Measurements from ENCODE around the gene RPA3. TPM values are rescaled to one million over a fixed set of nuclear protein-coding genes. Genes with fewer than 3 reads are reported as not detected.

Gene RPA3
- polyA plus RNA-seq, 2 donors = 16.4 to 28.1 TPM

DNA sequence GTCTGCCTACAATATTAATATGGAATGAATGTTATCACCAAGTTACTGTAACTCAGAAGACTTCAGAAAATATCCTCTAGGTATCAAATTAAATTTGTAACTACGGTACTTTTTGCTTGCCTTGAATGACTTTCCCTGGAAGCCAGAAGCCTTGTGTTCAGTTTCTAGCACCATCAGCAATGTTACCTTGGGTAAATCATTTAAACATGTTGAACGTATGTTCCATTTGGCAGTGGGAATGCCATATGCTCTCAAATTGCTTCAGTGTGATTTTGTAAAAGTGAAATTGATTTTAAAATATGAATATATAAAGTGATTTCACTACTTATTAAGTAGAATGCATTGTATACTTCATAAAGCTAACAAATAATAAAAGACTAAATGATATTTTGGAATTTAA is 11.2 kb downstream of the RPA3 start:
- 81 to 89% methylated on average over 2 of the region's 2 CpGs for WGBS, 2 donors
- H3K27ac ChIP-seq (ENCODE audit: low read depth in 2 of 2, low read length in 1 of 2) = no peak overlapping the region
- H3K4me1 ChIP-seq (ENCODE audit: control insufficient read depth in 2 of 2, insufficient read depth in 2 of 2, low read length in 1 of 2) = no peaks in the 10 kb centered on the region
- no peaks in the 10 kb centered on the region for H3K9me3 ChIP-seq (ENCODE audit: control insufficient read depth in 2 of 2, insufficient read depth in 1 of 2, low read depth in 1 of 2, low read length in 1 of 2)
- no peak overlapping the region for H3K4me3 ChIP-seq (ENCODE audit: low read depth in 1 of 2, low read length in 2 of 2)
- H3K27me3 ChIP-seq (ENCODE audit: control insufficient read depth in 1 of 2, insufficient read depth in 2 of 2, low read length in 2 of 2) = no peaks in the 10 kb centered on the region
- H3K36me3 ChIP-seq (ENCODE audit: control insufficient read depth in 2 of 2, insufficient read depth in 2 of 2, low read length in 1 of 2) = no peaks in the 10 kb centered on the region

DNA sequence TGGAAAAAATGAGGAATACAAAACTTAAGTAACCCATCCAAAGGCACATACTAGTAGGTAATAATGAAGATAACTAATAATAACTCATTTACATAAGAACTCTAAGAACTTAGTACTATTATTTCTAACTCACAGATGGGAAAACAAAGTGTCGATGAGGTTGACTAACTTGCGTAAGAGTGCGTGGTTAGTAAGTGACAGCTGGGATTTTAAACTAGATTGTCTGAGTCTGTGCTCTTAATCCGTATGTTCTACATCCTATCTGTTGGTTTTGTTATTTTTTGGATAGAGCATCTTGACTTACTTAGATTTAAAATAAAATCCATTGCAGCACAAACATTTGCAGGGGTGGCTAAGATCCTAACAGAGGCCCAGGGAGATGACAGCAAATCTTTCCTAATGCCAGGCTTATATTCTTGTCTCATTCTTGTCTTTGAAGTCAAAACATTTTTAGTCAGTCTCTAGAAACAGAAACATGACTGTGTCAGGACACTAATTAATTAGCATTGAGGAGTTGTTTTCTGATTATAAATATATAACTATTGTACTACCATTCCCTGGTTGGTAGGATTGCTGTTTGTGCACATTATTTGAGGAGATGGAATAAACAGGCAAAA is 11.7 kb downstream of the RPA3 start:
- Histone ChIP-seq H3K27me3 (ENCODE audit: control insufficient read depth in 1 of 2, insufficient read depth in 2 of 2, low read length in 2 of 2) (no peaks in the 10 kb centered on the region), H3K9me3 (ENCODE audit: control insufficient read depth in 2 of 2, insufficient read depth in 1 of 2, low read depth in 1 of 2, low read length in 1 of 2) (no peaks in the 10 kb centered on the region), H3K27ac (ENCODE audit: low read depth in 2 of 2, low read length in 1 of 2) (no peak overlapping the region), H3K4me1 (ENCODE audit: control insufficient read depth in 2 of 2, insufficient read depth in 2 of 2, low read length in 1 of 2) (no peaks in the 10 kb centered on the region), H3K4me3 (ENCODE audit: low read depth in 1 of 2, low read length in 2 of 2) (no peak overlapping the region), H3K36me3 (ENCODE audit: control insufficient read depth in 2 of 2, insufficient read depth in 2 of 2, low read length in 1 of 2) (no peaks in the 10 kb centered on the region)
- WGBS, 2 donors = 79 to 83% methylated on average over 4 of the region's 4 CpGs

DNA sequence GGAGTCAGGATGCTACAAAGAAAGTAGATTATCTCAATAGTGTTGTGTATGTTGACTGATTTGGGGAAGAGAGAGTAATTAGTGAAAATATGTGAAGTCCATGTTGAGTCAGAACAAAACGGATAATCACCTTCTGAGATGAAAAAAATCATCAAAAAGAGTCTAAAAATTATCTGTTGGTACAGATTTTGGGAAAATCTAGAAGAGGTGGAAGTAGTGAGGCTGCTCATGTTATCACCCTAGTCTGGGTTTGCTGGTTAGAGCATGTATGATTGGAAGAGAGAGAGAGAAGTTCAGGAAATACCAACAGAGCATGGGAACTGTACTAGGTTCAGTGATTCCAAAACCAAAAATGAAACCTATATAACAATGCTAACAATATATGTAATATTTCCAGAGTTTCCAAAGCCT is 12.3 kb downstream of the RPA3 start:
- WGBS, 2 donors = 74 to 84% methylated on average over 1 of the region's 1 CpG
- Histone ChIP-seq H3K4me1 (ENCODE audit: control insufficient read depth in 2 of 2, insufficient read depth in 2 of 2, low read length in 1 of 2) (no peaks in the 10 kb centered on the region), H3K4me3 (ENCODE audit: low read depth in 1 of 2, low read length in 2 of 2) (no peak overlapping the region), H3K36me3 (ENCODE audit: control insufficient read depth in 2 of 2, insufficient read depth in 2 of 2, low read length in 1 of 2) (no peaks in the 10 kb centered on the region), H3K27ac (ENCODE audit: low read depth in 2 of 2, low read length in 1 of 2) (no peak overlapping the region), H3K27me3 (ENCODE audit: control insufficient read depth in 1 of 2, insufficient read depth in 2 of 2, low read length in 2 of 2) (no peaks in the 10 kb centered on the region), H3K9me3 (ENCODE audit: control insufficient read depth in 2 of 2, insufficient read depth in 1 of 2, low read depth in 1 of 2, low read length in 1 of 2) (no peaks in the 10 kb centered on the region)

DNA sequence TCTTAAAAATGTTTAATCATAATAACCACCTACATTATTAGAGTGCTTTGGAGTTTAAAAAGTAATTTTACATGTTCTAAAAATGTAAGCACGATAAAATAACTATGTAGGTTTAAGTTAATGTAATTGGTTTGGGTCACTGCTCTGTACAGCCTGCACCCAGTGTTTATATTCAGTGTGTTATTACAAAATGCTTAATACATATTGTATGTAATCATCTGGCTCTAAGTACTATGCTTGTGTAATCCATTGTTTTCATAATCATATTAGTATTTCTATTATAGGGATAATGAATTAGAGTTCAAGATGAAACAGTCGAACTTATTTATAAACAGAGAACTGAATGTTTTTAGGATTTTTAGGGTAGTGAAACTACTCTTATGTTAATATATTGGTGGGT is 13.1 kb downstream of the RPA3 start:
- Histone ChIP-seq H3K36me3 (ENCODE audit: control insufficient read depth in 2 of 2, insufficient read depth in 2 of 2, low read length in 1 of 2) (no peaks in the 10 kb centered on the region), H3K27ac (ENCODE audit: low read depth in 2 of 2, low read length in 1 of 2) (no peak overlapping the region), H3K9me3 (ENCODE audit: control insufficient read depth in 2 of 2, insufficient read depth in 1 of 2, low read depth in 1 of 2, low read length in 1 of 2) (no peaks in the 10 kb centered on the region), H3K27me3 (ENCODE audit: control insufficient read depth in 1 of 2, insufficient read depth in 2 of 2, low read length in 2 of 2) (no peaks in the 10 kb centered on the region), H3K4me3 (ENCODE audit: low read depth in 1 of 2, low read length in 2 of 2) (no peak overlapping the region), H3K4me1 (ENCODE audit: control insufficient read depth in 2 of 2, insufficient read depth in 2 of 2, low read length in 1 of 2) (no peaks in the 10 kb centered on the region)
- 62 to 78% methylated on average over 2 of the region's 2 CpGs for WGBS, 2 donors

DNA sequence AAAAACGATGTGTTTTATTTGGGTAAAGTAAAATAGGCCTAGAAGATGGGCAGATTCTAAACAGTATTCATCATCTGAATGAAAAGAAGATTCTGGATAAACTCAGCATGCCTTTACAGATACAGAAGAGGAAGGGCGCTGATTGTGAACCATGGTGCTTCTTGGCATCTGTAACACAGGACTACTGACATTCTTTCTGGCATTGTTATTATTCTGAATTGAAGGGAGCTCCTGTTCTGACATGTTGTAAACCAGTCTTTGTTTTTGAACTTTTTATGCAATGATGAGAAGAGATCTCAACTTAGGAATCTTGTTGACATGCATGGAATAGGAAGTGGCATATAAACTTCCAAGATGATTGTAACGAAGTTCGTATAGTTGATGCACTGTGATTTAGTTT is 13.5 kb downstream of the RPA3 start:
- H3K9me3 ChIP-seq (ENCODE audit: control insufficient read depth in 2 of 2, insufficient read depth in 1 of 2, low read depth in 1 of 2, low read length in 1 of 2) = no peaks in the 10 kb centered on the region
- no peak overlapping the region for H3K4me3 ChIP-seq (ENCODE audit: low read depth in 1 of 2, low read length in 2 of 2)
- no peaks in the 10 kb centered on the region for H3K27me3 ChIP-seq (ENCODE audit: control insufficient read depth in 1 of 2, insufficient read depth in 2 of 2, low read length in 2 of 2)
- no peak overlapping the region for H3K27ac ChIP-seq (ENCODE audit: low read depth in 2 of 2, low read length in 1 of 2)
- H3K4me1 ChIP-seq (ENCODE audit: control insufficient read depth in 2 of 2, insufficient read depth in 2 of 2, low read length in 1 of 2) = no peaks in the 10 kb centered on the region
- H3K36me3 ChIP-seq (ENCODE audit: control insufficient read depth in 2 of 2, insufficient read depth in 2 of 2, low read length in 1 of 2) = no peaks in the 10 kb centered on the region
- 46 to 60% methylated on average over 4 of the region's 4 CpGs for WGBS, 2 donors

DNA sequence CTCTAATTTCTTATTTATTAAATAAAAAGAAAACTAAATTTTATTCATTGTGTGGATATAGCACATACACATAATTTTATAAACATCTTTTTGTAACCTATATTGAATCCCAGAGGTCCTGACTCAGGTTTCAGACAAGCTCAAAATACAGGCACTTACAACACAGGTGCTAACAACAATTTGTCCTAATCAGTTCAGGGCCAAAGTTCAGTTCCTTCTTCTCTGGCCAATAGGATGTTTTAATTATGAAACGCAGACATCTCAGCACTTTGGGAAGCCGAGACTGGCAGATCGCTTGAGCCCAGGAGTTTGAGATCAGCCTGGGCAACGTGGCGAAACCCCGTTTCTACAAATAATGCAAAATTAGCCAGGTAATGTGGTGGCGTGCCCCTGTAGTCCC is 15.0 kb downstream of the RPA3 start:
- no peaks in the 10 kb centered on the region for H3K36me3 ChIP-seq (ENCODE audit: control insufficient read depth in 2 of 2, insufficient read depth in 2 of 2, low read length in 1 of 2)
- no peaks in the 10 kb centered on the region for H3K9me3 ChIP-seq (ENCODE audit: control insufficient read depth in 2 of 2, insufficient read depth in 1 of 2, low read depth in 1 of 2, low read length in 1 of 2)
- H3K27ac ChIP-seq (ENCODE audit: low read depth in 2 of 2, low read length in 1 of 2) = no peak overlapping the region
- no peaks in the 10 kb centered on the region for H3K27me3 ChIP-seq (ENCODE audit: control insufficient read depth in 1 of 2, insufficient read depth in 2 of 2, low read length in 2 of 2)
- no peaks in the 10 kb centered on the region for H3K4me1 ChIP-seq (ENCODE audit: control insufficient read depth in 2 of 2, insufficient read depth in 2 of 2, low read length in 1 of 2)
- H3K4me3 ChIP-seq (ENCODE audit: low read depth in 1 of 2, low read length in 2 of 2) = no peak overlapping the region
- 89 to 96% methylated on average over 7 of the region's 7 CpGs for whole genome bisulfite sequencing, 2 donors

DNA sequence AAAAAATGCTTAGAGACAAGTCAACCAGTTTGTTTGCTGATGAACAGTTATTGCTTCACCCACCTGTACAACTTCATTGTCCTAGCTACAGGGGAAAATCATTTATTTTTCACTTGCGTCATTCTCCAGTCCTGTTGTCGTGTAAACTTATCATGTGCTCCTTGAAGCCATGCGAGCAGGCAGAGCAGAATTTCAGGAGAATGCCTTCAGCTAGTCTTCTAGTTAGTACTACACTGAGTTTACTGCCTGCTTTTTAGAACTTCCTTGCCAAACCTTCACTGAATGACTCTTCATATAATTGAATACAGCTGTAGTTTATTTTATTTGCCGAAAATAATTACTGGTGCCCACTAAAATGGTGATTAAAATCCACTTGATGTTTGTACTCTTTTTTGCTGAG is 15.6 kb downstream of the RPA3 start:
- no peaks in the 10 kb centered on the region for H3K36me3 ChIP-seq (ENCODE audit: control insufficient read depth in 2 of 2, insufficient read depth in 2 of 2, low read length in 1 of 2)
- H3K4me3 ChIP-seq (ENCODE audit: low read depth in 1 of 2, low read length in 2 of 2) = no peak overlapping the region
- no peaks in the 10 kb centered on the region for H3K9me3 ChIP-seq (ENCODE audit: control insufficient read depth in 2 of 2, insufficient read depth in 1 of 2, low read depth in 1 of 2, low read length in 1 of 2)
- WGBS, 2 donors = 83 to 84% methylated on average over 4 of the region's 4 CpGs
- H3K4me1 ChIP-seq (ENCODE audit: control insufficient read depth in 2 of 2, insufficient read depth in 2 of 2, low read length in 1 of 2) = no peaks in the 10 kb centered on the region
- H3K27ac ChIP-seq (ENCODE audit: low read depth in 2 of 2, low read length in 1 of 2) = no peak overlapping the region
- H3K27me3 ChIP-seq (ENCODE audit: control insufficient read depth in 1 of 2, insufficient read depth in 2 of 2, low read length in 2 of 2) = no peaks in the 10 kb centered on the region

DNA sequence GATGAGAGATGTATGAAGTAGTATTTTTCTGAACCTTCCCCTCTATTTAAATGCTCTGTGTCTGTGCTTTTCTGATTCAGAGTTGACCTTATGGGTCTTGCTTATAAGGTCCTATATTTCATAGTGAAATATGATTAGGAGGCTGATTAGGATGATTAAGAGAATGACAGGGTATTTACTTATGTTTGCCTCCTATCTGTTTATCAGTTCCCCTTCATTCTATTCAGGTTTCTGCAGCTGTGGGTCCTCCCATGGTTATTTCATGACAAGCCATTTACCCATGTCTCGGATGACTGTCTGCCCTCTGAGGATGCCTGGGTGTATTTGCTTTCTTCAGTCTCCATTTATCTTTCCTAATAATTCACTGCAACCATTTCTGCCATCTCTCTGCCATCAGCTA is 16.9 kb downstream of the RPA3 start:
- Histone ChIP-seq H3K36me3 (ENCODE audit: control insufficient read depth in 2 of 2, insufficient read depth in 2 of 2, low read length in 1 of 2) (no peaks in the 10 kb centered on the region), H3K27ac (ENCODE audit: low read depth in 2 of 2, low read length in 1 of 2) (no peak overlapping the region), H3K27me3 (ENCODE audit: control insufficient read depth in 1 of 2, insufficient read depth in 2 of 2, low read length in 2 of 2) (no peaks in the 10 kb centered on the region), H3K4me3 (ENCODE audit: low read depth in 1 of 2, low read length in 2 of 2) (no peak overlapping the region), H3K4me1 (ENCODE audit: control insufficient read depth in 2 of 2, insufficient read depth in 2 of 2, low read length in 1 of 2) (no peaks in the 10 kb centered on the region), H3K9me3 (ENCODE audit: control insufficient read depth in 2 of 2, insufficient read depth in 1 of 2, low read depth in 1 of 2, low read length in 1 of 2) (no peaks in the 10 kb centered on the region)
- WGBS, 2 donors = 83 to 100% methylated on average over 1 of the region's 1 CpG

DNA sequence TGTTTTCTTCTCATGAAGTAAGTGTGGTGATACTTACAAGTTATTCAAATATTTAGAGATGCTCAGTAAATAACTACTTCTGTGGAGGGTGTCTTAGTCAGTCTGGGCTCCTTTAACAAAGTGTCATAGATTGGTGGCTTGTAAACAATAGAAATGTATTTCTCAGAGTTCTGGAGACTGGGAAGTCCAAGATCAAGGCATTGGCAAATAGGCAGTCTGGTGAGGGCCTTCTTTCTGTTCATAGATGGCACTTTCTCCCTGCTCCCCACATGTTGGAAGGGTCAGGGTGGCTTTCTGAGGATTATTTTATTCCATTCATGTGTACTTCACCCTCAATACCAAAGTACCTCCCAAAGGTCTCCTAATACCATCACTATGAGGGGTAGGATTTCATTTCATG is 18.4 kb downstream of the RPA3 start:
- H3K4me1 ChIP-seq (ENCODE audit: control insufficient read depth in 2 of 2, insufficient read depth in 2 of 2, low read length in 1 of 2) = no peaks in the 10 kb centered on the region
- no peaks in the 10 kb centered on the region for H3K27me3 ChIP-seq (ENCODE audit: control insufficient read depth in 1 of 2, insufficient read depth in 2 of 2, low read length in 2 of 2)
- H3K36me3 ChIP-seq (ENCODE audit: control insufficient read depth in 2 of 2, insufficient read depth in 2 of 2, low read length in 1 of 2) = no peaks in the 10 kb centered on the region
- no peaks in the 10 kb centered on the region for H3K9me3 ChIP-seq (ENCODE audit: control insufficient read depth in 2 of 2, insufficient read depth in 1 of 2, low read depth in 1 of 2, low read length in 1 of 2)
- H3K4me3 ChIP-seq (ENCODE audit: low read depth in 1 of 2, low read length in 2 of 2) = no peak overlapping the region
- H3K27ac ChIP-seq (ENCODE audit: low read depth in 2 of 2, low read length in 1 of 2) = no peak overlapping the region

DNA sequence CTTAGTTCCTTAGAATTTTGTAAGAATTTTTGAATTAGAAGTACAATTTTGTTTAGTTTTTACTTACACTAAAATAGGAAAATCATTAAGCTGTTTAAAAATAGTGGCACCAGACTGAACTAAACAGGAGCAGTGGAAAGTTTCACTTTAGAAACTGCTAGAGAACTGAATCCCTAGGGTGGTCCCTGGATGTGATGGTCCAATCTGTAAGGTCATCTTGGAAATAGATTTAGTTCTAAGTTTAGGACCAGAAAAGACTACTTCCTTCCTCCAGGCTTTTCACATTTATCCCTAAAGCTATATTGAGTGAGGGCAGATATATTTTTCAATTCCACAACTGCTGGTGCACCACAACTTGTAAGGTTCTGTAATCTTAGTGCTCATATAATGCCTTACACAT is 19.0 kb downstream of the RPA3 start:
- no peaks in the 10 kb centered on the region for H3K27me3 ChIP-seq (ENCODE audit: control insufficient read depth in 1 of 2, insufficient read depth in 2 of 2, low read length in 2 of 2)
- no peaks in the 10 kb centered on the region for H3K9me3 ChIP-seq (ENCODE audit: control insufficient read depth in 2 of 2, insufficient read depth in 1 of 2, low read depth in 1 of 2, low read length in 1 of 2)
- H3K27ac ChIP-seq (ENCODE audit: low read depth in 2 of 2, low read length in 1 of 2) = no peak overlapping the region
- H3K4me1 ChIP-seq (ENCODE audit: control insufficient read depth in 2 of 2, insufficient read depth in 2 of 2, low read length in 1 of 2) = no peaks in the 10 kb centered on the region
- H3K4me3 ChIP-seq (ENCODE audit: low read depth in 1 of 2, low read length in 2 of 2) = no peak overlapping the region
- H3K36me3 ChIP-seq (ENCODE audit: control insufficient read depth in 2 of 2, insufficient read depth in 2 of 2, low read length in 1 of 2) = no peaks in the 10 kb centered on the region
